NCI-H2171 treated with DMSO at 0.1 percent for 48 hours (cell line): ENCODE results near the gene NOB1.
"Not testable (repeated sequence)": the region's sequence is repeated elsewhere in the genome, so short reads cannot be mapped to it uniquely, and the experiment has no call there.

Source experiments
- DNase-seq: peaks from one replicate; lab custom pipeline; 2025; lab: John Stamatoyannopoulos, UW

NOB1 gene

GRCh38 chr16:69754469-69755310 is at the start of gene NOB1:
Gene NOB1, minus strand, starts transcription at chr16:69754926. Its CDS starts 16 bp downstream, at chr16:69754910.
- peak; percentile 95 for DNase-seq

GRCh38 chr16:69804297-69804696 is 49.6 kb upstream of the NOB1 start:
- no peak for DNase-seq

- DNase-seq = no peak
Observed at GRCh38 chr16:69799611-69800031, 44.9 kb upstream of the NOB1 start.

GRCh38 chr16:69798466-69798865 is 43.7 kb upstream of the NOB1 start:
- DNase-seq = no peak

GRCh38 chr16:69796285-69797118 is 41.8 kb upstream of the NOB1 start:
- DNase-seq = peak; percentile 75

- DNase-seq = no peak
Observed at GRCh38 chr16:69794486-69794885, 39.8 kb upstream of the NOB1 start.

- DNase-seq = no peak
Observed at GRCh38 chr16:69793526-69793925, 38.8 kb upstream of the NOB1 start.

GRCh38 chr16:69791391-69791847 is 36.7 kb upstream of the NOB1 start:
- not testable (repeated sequence) for DNase-seq

- no peak for DNase-seq
Observed at GRCh38 chr16:69787883-69788282, 33.2 kb upstream of the NOB1 start.

GRCh38 chr16:69784586-69784985 is 29.9 kb upstream of the NOB1 start:
- no peak for DNase-seq

GRCh38 chr16:69781118-69781517 is 26.4 kb upstream of the NOB1 start:
- no peak for DNase-seq

- DNase-seq = no peak
Observed at GRCh38 chr16:69779724-69780123, 25.0 kb upstream of the NOB1 start.

GRCh38 chr16:69775563-69775962 is 20.8 kb upstream of the NOB1 start:
- DNase-seq = no peak

GRCh38 chr16:69773260-69773947 is 18.7 kb upstream of the NOB1 start:
- DNase-seq = no peak

GRCh38 chr16:69771651-69771967 is 16.9 kb upstream of the NOB1 start:
- no peak for DNase-seq

GRCh38 chr16:69769404-69769803 is 14.7 kb upstream of the NOB1 start:
- DNase-seq = no peak

- no peak for DNase-seq
Observed at GRCh38 chr16:69768666-69769065, 13.9 kb upstream of the NOB1 start.

- no peak for DNase-seq
Observed at GRCh38 chr16:69767459-69768229, 12.9 kb upstream of the NOB1 start.

GRCh38 chr16:69763599-69763942 is 8.8 kb upstream of the NOB1 start:
- no peak for DNase-seq

- DNase-seq = no peak
Observed at GRCh38 chr16:69762814-69763598, 8.3 kb upstream of the NOB1 start.
